GOT3 (cell line): ENCODE data around the gene ATG101.
"Not testable (repeated sequence)": the region's sequence is repeated elsewhere in the genome, so short reads cannot be mapped to it uniquely, and the experiment has no call there.

ENCODE experiments used
- DNase-seq: peaks from one replicate; lab custom pipeline; 2025; ENCODE audit warnings: mixed read lengths; lab: John Stamatoyannopoulos, UW

The ATG101 gene

DNA sequence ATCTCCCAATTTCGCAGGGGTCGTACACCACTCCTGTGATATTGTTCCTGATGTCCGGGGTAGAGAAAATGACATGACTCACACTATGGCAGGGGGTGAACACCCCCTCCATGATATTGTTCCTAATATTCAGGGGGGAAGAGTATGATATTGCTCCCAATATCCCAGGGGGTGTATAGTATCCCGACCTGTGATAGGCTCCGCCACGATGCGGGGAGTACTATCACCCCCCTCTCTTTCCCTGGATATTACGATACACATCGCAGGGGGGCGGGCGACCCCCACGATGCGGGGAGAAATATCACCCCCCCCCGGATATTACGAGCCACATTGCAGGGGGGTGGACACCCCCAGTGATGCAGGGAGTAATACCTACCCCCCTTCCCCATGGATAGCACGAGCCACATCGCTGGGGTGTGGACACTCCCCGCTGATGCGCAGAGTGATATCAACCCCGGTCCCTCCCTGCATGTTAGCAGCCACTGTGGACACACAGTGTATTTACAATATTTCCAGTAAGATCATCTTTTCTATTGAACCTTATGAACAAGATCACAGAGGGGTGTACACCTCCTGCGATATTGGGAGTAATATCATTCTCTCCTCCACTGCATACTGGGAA, 27.4 kb downstream of the ATG101 start:
- no peak for DNase-seq

- DNase-seq: not testable (repeated sequence)
Observed at GRCh38 chr12:52104431-52105089, 34.8 kb downstream of the ATG101 start.

DNA sequence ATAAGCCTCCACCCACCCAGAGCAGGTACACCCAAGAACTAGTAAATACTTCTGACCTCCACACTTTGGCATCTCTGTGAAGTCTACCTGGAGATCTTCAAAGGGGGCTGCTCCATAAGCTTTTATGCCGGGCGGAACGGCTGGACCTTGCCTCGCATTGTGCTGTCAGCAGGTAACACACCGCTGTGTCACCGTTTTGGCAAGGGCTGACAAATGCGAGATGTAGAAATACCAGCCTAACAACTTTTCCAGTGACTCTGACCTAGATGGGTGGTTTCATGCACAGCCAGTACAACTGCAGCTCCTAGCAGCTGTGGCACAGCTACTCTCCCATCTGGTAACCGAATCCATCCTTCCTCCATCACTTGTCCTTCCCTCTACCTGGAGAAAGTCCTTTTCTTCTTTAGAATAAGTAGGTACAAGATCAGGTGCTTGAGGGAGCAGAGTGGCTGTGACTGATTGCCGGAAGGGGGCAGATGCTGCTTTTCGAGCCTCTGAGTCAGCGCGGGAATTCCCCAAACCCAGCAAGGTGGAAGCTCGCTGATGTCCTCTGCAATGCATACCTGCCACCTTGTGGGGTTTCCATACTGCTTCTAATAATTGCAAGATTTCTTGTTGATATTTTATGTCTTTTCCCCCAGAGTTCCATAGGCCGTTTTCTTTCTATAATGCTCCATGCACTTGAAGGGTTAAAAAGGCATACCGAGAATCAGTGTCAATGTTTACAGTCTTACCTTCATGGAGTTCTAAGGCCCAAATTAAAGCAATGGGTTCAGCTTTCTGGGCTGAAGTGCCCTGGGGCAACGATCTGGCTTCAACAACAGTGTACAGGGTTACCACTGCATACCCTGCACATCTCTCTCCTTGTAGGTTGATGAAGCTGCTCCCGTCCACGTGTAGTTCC, 46.7 kb downstream of the ATG101 start:
- not testable (repeated sequence) for DNase-seq

DNA sequence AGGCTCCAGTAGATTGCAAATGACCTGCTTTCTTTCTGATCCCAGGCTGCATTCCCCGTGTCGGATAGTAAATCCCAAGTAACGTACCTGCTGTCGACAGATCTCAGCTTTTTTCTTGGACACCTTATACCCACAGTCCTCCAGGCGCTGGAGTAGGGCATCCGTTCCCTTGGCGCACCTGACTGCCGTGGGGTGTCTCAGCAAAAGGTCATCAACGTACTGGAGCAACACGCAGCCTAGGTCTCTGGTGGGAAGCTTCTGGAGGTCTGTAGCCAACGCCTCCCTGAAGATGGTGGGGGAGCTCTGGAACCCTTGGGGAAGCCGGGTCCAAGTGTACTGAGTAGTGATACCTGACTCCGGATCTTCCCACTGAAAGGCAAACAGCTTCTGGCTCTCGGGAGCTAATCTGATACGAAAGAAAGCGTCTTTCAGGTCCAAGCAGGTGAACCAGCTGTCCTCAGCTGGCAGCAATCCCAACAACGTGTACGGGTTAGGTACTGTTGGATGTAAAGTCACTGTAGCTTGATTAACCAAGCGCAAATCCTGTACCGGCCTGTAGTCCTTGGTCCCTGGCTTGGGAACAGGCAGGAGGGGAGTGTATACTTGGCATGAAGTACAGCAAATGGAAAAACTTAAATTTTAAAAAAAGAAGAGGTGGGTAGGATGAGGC, 48.2 kb downstream of the ATG101 start:
- DNase-seq: not testable (repeated sequence)

- no peak for DNase-seq
Observed at GRCh38 chr12:52119398-52120254, 49.8 kb downstream of the ATG101 start.

DNA sequence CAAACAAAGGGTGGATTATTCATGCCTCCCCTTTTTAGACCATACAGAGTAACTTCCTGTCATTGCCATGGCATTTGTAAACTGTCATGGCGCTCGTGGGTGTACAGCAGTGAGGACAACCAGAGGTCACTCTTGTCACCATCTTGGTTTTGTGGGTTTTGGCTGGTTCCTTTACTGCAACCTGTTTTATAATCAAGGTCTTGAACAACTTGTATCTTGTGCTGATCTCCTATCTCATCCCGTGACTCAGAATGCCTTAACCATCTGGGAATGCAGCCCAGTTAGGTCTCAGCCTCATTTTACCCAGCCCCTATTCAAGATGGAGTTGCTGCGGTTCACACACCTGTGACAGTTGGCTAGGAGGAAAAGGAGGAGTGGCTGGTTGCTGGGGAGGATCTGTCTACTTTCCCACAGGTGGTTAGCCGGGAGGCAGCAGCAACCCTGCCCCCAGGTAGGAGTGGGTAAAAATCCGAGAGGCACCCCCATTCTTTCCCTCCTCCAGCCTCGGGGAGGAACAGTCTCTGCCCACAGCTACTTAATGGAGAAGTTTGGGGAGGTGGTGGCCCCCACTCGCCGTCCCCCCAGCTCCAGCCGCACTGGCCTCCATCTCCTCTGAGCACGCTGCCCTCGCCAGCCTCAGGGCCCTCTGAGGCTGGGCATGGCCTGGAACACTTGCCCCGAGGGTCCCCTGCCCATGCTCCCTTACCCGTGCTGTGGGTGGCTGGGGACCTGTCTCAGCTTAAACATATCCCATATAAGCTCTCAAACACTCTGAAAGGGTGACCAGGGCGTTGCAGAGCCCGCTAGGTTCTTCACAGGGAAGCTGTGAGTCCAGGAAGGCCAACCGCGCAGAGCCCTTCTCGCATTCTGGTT, 51.4 kb downstream of the ATG101 start:
- DNase-seq: no peak

DNA sequence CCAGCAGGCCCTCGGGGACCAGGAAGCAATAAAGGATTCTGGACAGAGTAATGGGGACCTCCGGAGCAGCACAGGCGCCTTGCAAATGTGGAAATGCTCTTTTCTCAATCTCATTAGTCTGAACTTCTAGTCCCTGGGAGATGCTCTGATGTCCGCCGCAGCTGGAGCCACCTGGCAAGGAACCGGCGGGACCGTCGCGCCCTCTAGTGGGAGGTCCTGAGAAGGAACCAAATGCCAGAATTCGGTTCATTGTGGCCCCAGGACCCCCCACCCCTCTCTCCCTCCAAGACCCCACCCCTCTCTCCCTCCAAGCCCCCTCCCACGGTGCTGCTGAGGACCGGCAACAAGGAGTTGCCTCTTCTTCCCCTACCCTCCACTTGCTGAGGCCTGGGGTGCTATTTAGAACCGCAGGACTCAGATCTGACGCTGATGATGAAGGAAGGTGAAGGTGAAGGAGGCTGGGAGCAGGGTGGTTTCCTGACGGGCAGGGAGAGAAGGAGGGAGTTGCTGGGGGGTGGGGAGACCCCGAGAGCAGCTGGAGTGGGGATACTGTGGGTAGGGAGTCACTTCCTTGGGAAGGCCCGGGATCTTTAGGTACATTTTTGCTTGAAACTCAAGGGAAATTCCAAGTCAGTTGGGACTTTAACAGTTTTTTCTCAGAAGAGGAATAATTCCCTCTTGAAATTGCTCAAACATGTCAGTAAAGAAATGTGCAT, 52.2 kb downstream of the ATG101 start:
- DNase-seq: no peak

- DNase-seq: no peak
Observed at GRCh38 chr12:52122540-52122871, 52.7 kb downstream of the ATG101 start.

DNA sequence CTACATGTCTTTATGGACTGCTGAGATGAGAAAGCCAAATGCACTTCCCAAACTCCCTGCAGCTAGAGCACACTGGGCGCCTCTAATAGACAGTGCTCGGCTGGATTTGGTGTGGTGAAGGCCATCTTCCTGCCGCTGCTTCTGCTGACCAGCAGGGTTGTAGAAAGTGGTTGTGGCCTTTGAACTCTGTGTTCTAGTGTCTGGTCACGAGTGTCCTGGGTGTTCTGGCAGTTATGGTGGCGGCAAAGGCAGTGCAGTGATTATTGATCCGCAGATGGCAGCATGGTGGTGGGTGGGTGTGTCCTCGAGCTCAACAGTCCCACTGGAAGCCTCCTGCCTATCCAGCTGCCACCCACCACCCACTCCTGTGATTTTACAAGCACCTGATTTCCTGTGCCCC, 53.1 kb downstream of the ATG101 start:
- no peak for DNase-seq

DNA sequence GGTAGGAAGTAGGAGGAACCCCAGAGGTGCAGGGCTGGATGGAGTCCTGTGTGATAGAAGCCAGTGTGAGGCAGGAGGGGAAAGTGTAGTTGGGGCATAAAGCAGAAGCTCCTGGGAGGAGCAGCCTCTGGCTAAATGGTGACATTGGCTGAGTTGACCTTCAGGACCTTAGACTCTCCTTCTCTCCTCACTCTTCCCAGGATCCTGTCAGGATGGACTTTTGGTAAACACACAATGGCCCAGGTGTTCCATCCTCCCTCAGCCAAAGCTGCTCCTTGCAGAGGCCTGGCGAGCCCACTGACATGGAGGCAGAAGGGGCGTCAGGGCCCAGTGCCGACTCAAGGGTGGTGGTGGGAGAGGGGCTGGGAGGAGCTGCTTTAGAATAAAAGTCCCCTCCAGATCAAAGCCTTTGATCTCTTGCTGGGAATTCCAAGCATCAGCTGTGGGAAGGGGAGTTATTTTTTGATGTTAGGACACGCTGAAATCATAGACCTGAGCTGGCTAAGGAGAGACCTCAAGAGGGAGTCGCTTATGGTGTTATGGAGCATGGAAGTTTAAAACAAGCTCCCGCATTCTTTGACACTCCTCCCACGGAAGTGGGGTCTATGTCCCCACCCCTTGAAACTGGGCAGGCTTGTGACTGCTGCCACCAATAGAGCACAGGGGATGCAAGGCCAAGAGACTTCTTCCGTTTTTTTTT, 53.9 kb downstream of the ATG101 start:
- DNase-seq: no peak

DNA sequence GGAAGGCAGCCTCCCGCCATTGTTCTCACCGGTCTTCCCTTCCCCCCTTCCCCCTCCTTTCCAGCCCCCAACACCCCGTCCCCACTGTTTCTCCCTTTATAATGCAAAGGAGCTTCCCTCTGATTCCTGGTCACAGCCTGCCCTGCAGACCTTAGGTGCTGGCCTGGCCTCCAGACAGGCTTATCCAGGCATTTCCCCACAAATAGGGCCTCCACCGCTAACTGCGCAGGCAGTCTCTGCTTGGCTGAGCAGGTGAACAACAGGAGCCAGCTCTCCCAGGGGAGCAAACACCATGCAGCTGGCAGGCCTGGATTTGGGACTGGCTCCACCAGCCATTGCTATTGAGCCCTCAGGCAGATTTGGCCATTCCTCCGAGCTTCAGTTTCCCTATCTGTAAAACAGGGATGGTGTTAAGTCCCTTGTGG, 55.7 kb downstream of the ATG101 start:
- no peak for DNase-seq

DNA sequence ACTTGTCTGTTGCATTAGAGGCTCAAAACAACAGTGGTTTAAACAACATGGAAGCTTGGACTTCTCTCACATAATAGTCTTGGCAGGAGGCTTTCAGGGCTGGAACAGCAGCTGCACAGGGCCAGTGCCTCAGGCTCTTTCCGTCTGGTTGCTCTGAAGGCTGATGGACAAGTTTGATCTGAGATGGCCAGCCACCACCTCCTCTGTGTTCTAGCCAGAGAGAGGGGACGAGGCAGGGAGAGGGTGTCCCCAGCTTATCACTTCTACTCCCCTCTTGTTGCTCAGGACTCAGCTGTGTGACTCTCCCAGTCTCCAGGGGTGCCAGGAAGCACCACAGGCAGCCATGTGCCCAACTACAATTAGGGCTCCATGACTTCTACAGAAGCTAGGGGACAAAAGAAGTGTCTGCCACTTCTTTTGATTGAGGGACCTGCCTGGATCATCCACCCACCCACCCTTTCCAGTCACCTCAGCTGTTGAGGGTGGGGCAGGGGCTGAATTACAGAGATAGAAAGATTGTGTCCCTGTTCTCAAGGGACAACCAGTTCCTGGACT, 56.3 kb downstream of the ATG101 start:
- DNase-seq: no peak
